ENCODE data around the gene CNTN1. TPM values are rescaled to one million over a fixed set of nuclear protein-coding genes. Genes with fewer than 3 reads are reported as not detected.

Gene CNTN1
- polyA plus RNA-seq, 1 donor: 17.3 TPM

DNA sequence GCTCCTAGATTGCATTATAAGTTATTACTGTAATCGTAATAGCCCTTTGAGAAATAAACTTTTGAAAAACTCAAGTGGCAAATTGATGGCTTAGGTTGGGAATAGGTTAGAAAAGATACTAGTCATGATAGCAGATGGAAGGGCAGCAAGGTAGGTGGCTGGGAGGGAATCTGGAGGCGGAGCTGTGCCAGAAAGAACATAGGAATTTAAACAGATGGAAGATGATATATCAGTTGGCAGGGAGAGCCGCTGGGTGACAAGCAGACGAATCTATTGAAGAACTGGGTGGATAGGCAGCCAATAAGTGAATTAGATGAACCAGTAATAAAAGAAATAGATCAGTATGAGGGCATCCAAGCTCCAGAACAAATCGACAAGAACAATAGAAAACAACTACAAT is 142.1 kb downstream of the CNTN1 start:
- DNase-seq (ENCODE audit: low read depth): no peak

DNA sequence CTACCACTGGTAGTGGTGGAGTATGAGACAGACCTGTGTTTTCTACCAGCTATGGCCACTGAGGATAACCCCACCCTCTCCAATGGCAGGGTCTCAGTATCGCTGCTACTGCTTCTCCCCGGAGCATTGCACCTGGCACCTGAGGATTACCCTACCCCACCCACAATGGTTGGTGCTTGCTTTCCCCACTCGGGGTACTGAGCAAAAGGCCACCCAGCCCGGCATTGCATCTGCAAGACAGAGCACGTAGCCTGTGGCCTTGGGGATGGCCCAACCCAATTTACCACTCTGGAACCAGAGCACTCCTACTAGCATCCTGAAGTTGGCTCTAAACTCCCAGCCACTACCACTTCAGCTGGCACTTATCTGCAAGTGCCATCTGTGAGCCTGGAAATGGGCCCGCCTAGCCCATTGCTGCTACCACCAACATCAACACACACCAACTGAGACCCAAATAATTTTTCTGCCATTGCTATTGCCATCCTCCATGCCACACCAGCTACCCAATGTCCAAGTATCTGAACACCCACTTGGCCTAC is 145.7 kb downstream of the CNTN1 start:
- DNase-seq (ENCODE audit: low read depth): no peak

DNA sequence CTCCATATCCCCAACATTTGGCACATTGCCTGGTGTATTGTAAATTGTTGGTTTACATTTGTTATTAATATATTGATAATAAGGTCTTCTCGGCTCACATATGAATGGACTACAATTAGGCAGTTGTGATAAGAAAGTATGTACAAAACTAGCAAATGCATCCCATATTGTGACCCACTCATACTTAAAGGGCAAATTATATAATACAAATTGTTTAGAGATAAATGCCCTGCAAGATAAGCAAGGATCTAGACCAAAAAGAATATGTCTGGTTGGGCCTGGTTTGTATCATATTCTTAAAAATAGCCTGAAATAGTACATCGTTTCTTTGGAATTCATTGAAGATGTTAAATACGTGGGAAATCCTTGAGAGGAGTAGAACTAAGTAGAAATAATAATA is 151.3 kb downstream of the CNTN1 start:
- DNase-seq (ENCODE audit: low read depth): no peak

DNA sequence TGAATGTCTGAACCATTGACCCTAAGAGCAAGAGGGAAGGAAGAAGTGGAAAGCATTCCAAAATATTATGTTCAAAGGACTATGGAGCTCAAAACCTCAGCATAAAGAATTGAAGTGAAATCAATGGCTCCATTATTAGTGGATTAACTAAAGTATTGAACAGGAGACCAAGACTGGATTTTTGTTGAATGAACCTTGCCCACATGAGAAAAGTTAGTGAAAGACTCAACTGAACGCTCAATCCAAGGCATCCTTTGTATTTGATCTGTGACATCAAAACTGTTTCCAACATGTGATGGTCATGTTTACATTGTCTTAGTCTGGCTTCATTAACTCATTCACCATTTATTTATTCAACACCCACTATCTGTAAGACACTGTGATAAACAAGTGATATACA is 161.0 kb downstream of the CNTN1 start:
- DNase-seq (ENCODE audit: low read depth): no peak

DNA sequence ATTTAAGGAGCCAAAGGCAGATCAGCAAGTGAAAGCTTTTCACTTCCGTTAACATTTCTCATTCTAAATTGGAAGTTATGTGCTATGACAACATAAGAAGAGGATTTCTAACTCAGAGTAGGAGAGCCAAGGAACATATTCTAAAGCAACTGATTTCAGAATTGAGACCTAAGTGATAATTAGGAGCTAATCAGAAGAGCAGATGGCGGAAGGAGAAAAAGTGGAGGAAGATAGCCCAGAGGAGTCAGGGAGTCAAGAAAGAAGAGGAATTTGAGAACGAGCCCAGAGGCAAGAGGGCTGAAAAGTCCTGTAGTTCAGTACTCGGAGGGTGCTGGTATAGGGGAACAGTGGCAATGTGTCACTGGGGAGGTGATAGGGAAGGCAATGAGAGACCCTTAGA is 162.4 kb downstream of the CNTN1 start:
- DNase-seq (ENCODE audit: low read depth): no peak

DNA sequence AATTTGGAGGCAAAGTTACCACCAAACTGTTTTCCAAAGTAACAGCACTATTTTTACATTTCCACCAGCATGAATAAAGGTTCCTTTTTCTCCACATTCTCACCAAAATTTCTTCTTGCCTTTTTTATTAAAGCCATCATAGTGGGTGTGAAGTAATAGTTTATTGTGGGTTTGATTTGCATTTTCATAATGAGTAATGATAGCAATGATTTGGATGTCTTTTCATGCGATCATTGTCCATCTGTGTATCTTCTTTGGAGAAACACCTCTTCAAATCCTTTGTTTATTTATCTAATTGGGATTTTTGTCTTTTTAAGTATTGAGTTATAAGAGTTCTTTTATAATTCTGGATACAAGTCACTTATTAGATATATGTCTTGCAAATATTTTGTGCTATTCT is 172.7 kb downstream of the CNTN1 start:
- no peak for DNase-seq (ENCODE audit: low read depth)

DNA sequence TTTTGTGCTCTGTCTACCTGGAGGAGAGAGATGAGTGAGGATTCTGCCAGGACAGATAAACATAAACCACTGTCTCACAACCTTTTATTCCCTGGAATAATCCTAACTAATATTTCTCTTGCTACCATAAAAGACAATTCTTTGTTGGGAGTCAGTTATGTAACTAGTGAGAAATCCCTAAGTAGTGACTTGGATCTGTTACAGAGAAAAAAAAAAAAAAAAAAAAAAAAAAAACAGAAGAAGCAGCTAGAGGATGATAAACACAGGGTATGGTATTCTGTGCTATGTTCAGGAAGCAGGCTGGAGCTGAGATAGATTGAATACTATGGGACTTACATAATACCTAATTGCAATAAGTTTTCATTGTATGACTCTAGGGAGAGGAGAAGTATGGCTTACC is 178.7 kb downstream of the CNTN1 start:
- DNase-seq (ENCODE audit: low read depth): no peak

DNA sequence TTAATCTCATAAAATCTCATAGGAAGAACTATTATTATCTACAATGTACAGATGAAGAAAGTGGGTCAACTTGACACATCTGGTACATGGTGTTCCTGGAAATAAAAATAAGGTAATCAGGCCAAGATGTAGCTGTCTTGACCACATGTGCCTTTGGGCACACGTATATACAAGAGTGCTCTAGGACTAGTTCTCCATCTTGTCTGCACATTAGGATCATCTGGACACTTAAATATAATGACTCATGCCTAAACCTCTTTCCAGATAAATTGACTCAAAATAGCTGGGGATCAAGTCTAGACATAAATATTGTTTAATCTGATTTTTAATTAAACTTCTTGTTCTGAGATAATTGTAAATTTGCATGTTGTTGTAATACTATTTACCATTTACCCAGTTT is 182.6 kb downstream of the CNTN1 start:
- DNase-seq (ENCODE audit: low read depth): no peak

DNA sequence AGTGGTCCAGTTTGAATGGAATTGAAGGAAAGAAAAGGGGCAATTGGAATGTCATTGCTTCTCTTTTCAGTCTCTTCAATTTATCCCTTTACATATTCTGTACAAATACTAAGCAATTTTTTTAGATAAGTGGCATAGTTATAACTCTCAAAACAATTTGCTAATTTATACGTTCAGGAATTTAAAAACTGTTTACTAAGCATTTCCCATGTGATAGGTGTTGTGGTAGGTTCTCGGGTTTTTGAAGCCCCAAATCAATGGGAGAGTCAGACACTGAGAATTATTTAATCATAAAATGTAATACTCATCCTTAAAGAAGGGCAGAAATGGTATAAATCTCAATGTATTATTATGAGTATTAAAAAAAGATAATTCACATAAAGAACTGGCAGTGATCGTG is 197.1 kb downstream of the CNTN1 start:
- DNase-seq (ENCODE audit: low read depth): no peak

DNA sequence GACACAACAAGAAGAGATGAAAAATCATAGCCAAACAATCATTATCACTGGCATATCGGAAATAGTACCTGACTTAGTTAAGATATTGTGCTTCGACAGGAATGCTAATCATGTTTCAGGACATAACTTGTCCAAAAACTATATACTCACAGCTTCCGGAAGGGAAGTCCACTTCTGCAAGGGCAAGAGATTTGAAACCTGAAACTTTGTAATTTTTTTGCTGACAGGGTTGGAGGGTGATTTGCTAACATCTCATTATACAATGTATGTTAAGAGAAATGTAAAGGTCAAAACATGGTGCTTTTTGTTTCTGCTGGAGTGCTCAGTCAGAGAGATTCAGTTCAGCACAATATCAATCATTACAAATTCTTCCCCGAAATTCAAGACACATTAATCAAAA is 200.3 kb downstream of the CNTN1 start:
- no peak for DNase-seq (ENCODE audit: low read depth)

DNA sequence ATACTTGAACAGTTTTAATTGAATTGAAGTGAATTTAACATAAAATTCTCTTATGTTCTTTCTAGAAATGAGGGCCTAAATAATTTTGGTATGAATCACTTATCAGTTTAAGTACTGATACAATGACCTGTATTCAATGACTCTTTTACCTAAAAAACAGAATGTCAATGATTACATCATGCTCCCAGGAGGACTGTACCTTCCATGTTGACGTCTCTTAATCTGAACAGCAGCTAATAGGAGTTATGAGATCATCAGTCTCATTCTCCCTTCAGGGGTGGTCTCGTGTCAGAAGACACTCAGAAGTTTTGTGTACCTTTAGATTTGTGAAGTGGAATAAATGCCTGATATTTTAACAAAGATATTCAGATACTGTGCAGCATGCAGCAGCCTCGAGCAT is 206.3 kb downstream of the CNTN1 start:
- DNase-seq (ENCODE audit: low read depth): no peak

DNA sequence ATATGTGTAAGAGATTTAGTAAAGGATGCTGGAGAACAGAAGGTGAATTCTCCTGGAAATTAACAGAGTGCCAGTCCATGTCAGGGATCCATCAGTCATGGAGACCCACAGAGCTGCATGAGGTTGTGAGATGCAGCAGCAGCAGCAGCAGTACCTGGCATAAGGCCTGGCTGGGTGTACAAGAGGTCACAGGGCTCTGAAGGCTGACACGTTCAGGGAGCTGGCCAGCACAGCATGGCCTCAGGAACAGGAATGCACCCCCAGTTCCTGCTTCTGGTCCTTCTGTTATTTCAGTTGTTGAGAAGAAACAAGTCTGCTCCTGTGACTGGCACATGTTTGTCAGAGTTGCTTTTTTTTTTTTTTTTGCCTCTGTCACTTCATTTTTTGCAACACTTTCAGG is 210.8 kb downstream of the CNTN1 start:
- DNase-seq (ENCODE audit: low read depth): no peak

DNA sequence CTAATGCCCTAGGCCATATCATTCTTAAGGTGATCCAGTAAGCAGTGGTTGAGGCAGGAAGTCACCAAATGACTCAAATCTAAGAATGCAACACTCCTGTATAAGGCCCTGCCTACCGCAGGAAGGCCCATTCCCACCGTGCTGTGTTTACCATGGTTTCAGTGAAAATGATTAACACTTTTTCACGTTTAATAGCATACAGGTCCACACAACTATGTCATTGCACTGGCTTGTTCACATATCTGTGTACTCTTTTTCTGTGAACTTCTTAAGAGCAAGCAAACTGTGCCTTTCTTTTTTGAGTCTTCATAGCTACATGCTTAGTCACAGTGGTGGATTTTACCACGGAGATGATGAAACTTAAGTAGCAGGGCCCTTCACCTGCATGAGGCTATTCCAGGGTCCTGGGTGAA is 214.9 kb downstream of the CNTN1 start:
- no peak for DNase-seq (ENCODE audit: low read depth)

DNA sequence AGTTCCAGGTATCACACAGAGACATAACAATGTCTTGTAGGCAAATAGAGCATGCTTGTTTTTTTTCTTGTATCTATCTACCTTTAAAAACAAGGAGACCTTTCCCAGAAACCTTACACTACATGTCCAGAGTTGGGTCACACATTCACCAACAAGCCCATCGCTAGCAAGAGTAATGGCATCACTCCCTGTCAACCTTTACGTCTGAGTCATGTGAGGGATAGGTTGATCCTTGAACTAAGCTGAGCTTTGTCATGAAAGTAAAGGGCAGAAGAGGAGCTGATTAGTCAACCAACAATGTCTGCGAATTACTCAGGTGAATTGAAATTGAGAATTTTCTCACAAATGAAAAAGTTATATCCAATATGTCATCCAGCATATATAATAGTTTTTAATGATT is 219.4 kb downstream of the CNTN1 start:
- no peak for DNase-seq (ENCODE audit: low read depth)

DNA sequence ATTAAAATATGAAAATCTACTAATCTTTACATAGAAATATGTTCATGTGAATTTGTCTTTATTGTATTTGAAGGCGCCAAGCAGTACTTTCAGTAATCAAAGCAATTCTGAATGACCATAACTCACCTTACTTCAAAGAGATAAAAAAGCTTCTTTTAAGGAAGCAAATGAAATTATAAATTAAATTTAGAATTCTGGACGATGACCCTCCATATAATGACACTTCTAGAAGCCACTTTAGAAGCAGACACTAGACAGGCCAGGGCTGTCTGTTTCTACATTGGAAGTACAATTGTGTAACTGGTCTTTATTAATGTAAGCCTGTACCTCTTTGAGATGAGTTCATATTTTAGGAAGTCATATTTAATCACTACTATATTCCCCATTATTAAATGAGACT is 222.9 kb downstream of the CNTN1 start:
- DNase-seq (ENCODE audit: low read depth): no peak

DNA sequence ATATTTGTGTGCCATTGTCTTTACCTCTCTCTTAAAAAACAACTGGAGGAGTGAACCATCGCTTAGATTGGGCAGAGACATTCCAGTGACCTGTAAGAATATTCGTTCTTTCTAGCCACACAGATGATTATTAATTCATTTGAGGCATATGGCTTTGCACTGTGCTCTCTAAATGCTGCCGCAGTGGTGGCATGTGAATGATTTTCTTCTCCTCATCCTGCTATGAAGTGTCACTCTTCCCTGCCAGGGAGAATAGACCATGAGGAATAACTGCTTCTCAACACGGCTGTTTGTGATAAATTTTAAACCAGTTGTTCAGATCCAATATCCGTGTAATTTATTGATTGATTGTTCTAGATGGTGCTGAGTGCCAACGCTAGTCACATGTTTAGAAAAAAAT is 225.3 kb downstream of the CNTN1 start:
- no peak for DNase-seq (ENCODE audit: low read depth)

DNA sequence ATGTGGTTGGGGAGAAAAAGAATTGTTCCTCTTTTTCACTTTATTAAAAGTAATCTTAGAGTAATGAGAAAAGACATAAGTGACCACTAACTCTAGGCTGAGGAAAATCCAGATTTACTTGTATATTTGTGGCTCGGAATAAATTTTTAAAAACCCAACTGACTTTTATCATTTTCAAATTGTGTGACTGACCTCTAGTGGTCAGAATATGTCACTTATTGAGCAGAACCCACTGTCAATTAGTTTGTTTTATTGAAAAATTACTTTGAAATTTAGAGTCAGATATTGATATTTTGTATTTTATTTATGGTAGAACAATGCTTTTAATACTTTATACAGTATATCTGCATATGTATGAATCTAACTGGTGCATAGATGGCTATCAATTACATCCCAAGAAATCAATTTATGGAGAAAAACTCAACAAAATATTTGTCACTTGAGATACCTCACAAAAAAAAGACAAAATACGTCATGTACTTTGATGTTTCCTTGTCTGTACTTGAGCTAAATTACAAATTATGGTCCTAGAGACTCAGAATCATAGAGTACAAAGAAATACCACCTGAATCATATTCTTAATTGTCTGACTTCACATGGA is 229.4 kb downstream of the CNTN1 start:
- DNase-seq (ENCODE audit: low read depth): no peak

DNA sequence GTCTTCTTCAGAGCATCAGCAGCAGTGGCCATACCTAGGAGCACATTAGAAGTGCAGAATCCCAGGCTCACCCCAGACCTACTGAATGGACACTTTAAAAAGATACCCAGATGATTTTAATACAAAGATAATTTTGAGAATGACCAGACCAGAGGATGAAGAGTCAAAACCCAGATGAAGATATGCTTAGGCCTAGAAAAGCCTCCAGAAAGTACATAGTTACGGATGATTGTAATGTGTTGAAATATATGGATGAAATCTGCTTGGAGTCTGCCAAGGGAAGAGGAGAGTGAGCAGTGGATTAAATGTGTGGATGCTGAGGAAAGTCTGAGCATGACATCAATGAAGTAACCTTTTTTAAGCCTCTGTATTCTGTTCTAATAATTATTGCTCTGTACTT is 245.7 kb downstream of the CNTN1 start:
- DNase-seq (ENCODE audit: low read depth): no peak

DNA sequence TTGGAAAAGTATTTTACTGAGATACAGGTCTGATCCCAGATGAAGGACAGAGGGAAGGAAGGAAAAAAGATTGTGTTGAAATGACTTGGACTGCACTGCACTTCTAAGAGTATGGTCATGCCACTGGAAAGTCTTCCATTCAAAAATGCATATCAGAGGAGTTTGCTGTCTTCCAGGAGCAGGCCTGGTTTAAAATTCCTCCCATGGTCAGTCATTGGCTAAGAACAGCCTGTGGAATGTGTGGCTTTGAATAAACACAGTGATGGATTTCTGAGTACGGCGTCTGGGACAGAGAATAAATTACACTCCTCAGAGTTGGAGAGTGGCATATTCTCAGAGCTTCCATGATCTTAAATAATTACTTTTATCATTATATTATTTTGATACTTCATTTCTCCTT is 250.1 kb downstream of the CNTN1 start:
- no peak for DNase-seq (ENCODE audit: low read depth)

DNA sequence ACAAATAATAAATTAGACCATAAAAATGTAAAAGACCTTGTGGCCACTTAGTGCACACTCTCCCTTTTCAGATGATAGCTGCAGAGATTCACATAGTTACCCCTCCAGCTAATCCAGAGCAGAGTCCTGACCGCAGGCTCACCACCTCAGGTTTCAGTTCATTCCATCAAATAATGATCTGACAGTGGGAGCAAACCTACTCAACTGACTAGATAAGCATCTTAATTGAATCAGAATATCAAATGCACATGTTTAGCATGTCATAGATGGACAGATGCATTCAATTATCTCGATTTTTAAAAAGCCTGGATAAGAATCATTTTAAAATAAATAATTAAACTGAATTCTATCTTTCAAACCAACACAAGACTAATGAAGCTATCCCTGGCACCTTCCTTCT is 253.5 kb downstream of the CNTN1 start:
- DNase-seq (ENCODE audit: low read depth): no peak

DNA sequence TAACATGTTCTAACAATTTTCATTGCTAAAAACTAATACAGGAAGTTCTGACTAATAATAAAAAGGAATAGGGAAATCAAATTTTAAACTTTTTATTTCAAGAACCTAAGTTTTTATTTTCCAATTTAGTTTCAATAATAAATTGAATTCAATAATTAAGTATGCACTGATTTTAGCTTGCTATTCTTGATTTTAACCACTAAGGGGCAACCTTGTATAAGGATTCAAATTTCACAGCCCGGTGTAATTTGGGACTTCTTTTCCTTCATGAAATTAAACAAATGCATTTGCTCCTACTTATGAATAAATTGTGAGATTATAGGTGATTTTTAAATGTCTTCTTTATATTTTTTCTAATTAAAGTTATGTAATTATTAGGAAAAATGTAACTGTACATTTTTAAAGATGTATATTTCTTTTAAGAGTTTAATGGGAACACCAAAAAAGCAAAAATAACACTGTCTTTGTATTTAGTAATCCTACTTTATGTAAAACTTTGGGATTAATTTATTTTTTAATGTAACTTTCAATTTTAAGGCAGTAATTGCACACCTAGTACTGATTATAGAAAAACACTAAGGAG is 254.5 kb downstream of the CNTN1 start:
- no peak for DNase-seq (ENCODE audit: low read depth)

DNA sequence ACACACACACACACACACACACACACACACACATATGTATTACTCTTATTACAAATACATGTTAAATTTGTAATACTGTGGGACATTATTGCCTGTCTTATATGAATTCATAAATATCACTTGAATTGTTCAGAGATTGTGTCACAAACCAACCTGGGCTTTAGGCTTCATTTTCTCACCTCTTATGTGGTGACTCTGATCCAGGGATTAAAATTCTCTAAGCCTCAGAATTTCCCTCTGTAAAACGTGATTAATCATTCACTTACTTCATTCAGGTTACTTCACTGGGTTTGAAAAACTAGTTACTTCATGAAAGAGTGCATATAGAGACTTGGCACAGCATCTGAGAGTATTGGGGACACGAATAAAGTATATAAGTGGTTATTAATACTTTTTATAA is 255.6 kb downstream of the CNTN1 start:
- no peak for DNase-seq (ENCODE audit: low read depth)

DNA sequence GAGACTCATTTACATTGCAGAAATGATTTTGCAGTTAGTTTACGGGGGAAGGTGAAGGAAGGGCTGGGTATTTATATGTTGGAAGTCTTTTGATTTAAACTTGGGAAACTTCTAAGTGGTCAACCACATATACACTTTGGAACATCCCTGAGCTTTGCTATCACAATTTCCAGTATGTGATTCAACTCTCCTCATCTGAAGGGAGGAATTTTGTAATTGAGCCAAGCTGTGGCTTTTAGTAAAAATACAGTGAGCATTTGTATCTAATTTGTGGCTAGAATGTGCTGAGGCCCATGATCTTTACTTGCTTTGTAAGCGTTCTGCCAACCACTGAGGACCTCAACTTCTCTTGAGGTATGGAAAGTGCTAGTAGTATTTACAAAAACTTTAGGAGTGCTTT is 260.8 kb downstream of the CNTN1 start:
- DNase-seq (ENCODE audit: low read depth): no peak

DNA sequence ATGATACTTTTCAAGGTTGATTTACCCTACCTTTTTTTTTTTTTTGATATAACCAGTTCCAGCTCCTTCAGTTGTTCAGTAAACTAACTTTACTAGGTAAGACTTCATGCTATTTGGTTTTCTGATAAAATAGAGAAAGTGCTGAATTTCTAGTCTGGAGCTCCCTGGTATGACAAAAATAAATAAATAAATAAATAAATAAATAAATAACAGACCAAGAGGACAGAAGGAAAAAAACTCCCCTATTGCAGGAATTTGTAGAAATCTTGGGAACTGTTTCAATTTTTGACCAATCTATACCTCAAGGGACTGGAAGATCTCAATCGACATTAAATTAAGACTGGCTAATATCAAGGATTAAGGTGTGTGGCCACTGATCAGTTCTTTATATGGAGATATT is 265.2 kb downstream of the CNTN1 start:
- DNase-seq (ENCODE audit: low read depth): no peak
